ENCODE data around the gene PNPLA1. TPM values are rescaled to one million over a fixed set of nuclear protein-coding genes. Genes with fewer than 3 reads are reported as not detected.

The PNPLA1 gene
- total RNA-seq (2022; extraction: Qiagen RNA extraction) = 0.08 TPM in 1 of 5 replicates, not detected in the others

DNA sequence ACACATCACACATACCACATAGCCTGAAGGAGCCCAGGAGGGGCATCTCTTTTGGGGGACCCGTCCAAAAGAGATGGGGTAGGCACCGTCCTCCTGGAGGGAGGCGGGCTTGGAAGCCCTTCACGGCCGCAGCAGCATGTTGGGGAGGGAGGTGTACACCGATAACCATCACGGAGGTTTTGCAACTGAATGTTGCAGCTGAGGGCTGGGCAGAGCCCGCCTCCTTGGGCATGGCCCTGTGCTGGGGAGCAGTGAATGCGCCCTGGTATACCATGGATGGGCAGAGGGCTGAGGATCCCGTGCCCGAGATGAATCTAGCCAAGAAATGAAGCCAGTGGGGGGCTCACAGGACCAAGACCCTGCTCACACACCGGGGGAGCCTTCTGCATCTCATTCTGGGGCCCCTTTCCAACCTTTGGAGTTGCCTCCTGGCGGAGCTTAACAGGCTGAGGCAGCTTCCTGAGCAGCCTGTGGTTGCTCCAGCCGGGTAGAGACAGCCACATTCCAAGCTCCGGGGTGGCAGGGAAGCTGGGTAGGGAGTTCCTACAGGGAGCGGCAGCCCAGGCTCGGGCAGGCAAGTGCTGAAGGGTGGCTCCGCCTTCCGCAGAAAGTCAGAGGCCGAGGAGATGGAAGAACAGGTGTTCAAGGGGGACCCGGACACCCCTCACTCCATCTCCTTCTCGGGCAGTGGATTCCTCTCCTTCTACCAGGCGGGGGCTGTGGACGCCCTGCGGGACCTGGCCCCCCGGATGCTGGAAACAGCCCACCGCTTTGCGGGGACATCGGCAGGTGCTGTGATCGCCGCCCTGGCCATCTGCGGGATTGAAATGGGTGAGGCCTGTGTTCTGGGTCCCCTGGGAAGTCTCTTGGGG is at the start of gene PNPLA1:
Gene PNPLA1 (plus strand): TSS at position 227 of the 872 bp plus-strand sequence. CDS start 400 bp downstream, at position 627.

GRCh38 chr6:36336779-36337241 is 67.0 kb downstream of the PNPLA1 start, which contains the start of gene BNIP5:
Gene BNIP5, minus strand, starts transcription at chr6:36336888. Its CDS starts 6,198 bp downstream, at chr6:36330690.

Other genes with a start within 250 kb of the PNPLA1 start
- 0.10 TPM in 1 of 5 replicates, not detected in the others for gene SLC26A8, start 245.4 kb upstream of the PNPLA1 start, total RNA-seq (2022; extraction: Qiagen RNA extraction)
- 21.9 to 30.1 TPM (median 26.6 TPM) in 5 replicates for gene MAPK14, start 242.3 kb upstream of the PNPLA1 start, total RNA-seq (2022; extraction: Qiagen RNA extraction)
- 0.45 to 0.93 TPM (median 0.81 TPM) in 5 replicates for gene MAPK13, start 139.5 kb upstream of the PNPLA1 start, total RNA-seq (2022; extraction: Qiagen RNA extraction)
- gene BRPF3, start 73.3 kb upstream of the PNPLA1 start, total RNA-seq (2022; extraction: Qiagen RNA extraction) = 9.1 to 10.8 TPM (median 10.0 TPM) in 5 replicates
- gene BNIP5, start 66.8 kb downstream of the PNPLA1 start, total RNA-seq (2022; extraction: Qiagen RNA extraction) = 0.02 to 0.05 TPM (median 0.03 TPM) in 4 of 5 replicates, not detected in the other
- 0.09 to 0.24 TPM (median 0.15 TPM) in 3 of 5 replicates, not detected in the others for gene ETV7, start 117.6 kb downstream of the PNPLA1 start, total RNA-seq (2022; extraction: Qiagen RNA extraction)
- gene PXT1, start 172.8 kb downstream of the PNPLA1 start, total RNA-seq (2022; extraction: Qiagen RNA extraction) = 0.03 TPM in 1 of 5 replicates, not detected in the others
- 16.6 to 21.9 TPM (median 17.4 TPM) in 5 replicates for gene KCTD20, start 172.9 kb downstream of the PNPLA1 start, total RNA-seq (2022; extraction: Qiagen RNA extraction)